Fibroblast of pulmonary artery (primary cell): ENCODE measurements around the gene HDX.

Experiments used
- DNase-seq: peaks from one replicate; pipeline ENCODE4 v3.0.0-alpha.2; 2010; ENCODE audit warnings: low read depth
- H3K4me3 ChIP-seq: replicated peaks from 2 replicates; pipeline ENCODE4 v1.5.1; 2011; ENCODE audit warnings: low read depth, mild to moderate bottlenecking, control low read depth, low read length, moderate library complexity
- CTCF ChIP-seq: IDR thresholded peaks from 2 replicates; pipeline ENCODE4 v1.5.1; 2011; ENCODE audit warnings: mild to moderate bottlenecking, control low read depth, low read length, inconsistent platforms; ENCODE audit errors: missing control alignments

HDX gene

DNA sequence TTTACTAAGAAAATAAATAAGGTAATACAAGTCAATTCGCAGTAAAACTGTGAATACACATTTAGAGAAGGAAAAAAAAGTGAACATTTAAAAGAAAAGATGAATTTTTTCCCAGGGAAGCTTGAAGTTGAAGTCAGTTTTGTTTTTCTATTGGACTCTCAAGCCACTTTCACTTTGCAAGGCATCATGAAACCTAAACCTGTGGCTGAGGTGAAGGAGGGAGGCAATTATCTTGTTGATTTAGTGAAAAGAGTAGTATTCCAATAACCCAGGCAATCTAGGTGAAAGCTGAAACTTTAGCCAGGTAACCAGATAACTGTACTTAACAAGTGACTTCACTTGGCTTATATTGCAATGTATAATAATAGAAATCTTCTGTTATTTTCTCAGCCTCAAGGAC lies 138.6 kb downstream of the HDX start:
- peak; percentile 1 for DNase-seq
- no peak for TF ChIP-seq CTCF
- H3K4me3 ChIP-seq = peak overlapping the region; percentile 19

DNA sequence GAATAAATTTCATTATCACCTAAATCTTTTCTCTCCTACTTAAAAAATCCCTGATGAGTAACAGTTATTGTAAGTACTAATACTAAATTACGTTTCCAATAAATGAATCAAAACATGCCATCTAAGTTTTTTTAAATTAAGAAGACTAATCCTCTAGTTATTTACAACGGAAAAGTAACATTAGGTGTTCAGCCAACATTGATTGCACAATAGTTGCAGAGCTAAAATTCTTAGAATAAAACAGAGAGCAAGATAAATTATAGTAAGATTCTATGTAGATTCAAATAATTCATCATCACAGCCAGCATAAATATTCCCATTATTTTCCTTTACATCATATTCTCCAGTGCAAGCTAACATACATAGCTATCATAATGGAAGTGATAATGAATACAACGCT lies 139.2 kb downstream of the HDX start:
- no peak for TF ChIP-seq CTCF
- H3K4me3 ChIP-seq = no peak overlapping the region
- DNase-seq = peak; percentile 26

DNA sequence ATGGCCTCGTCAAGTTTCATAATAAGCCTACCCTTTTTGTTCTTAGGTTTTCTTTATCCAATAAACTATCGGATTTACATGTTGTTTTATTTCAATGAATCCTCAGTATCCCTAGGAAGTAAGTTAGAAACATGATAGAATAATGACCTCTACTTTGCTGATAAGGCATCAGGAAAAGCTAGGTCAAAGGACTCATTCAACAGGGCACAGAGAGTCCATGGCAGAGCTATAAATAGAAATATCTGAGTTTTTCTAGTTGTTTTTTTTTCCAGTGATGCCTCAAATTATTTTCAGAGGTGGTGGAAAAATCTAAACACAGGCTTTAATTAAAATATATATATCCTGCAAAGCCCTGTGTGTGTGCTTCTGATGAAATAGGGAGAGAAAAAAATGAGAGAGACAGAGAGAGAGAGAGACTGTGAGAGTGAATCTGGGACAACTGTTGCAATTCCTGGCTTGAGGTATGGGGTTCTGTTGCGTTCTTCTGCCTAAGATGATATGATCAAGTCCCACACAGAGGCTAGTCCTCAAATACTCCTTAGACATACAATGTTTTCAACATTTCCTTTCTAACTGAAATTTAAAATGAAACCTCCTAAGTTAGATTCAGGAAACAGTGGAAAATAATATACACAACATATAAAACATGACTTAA lies 139.9 kb downstream of the HDX start:
- no peak for TF ChIP-seq CTCF
- no peak overlapping the region for H3K4me3 ChIP-seq
- peak; percentile 40 for DNase-seq

DNA sequence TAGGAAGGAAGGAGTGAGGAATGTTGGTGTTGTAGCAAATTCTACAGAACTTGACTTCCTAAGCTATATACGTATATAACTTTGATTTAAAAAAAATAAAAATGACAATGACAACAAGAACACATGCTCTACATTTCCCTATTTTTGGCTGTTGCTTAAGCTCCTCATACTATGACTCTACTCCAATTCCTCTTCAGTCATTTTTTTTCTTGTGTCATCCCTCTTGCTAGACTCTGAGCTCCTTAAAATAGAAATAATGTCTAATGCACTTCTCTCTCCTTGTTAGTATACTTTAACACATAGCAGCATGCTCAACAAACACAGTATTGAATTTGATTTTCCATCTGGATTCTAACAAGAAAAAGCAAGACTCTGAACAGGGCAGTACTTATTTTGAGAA lies 144.0 kb downstream of the HDX start:
- H3K4me3 ChIP-seq = no peak overlapping the region
- no peak for DNase-seq
- no peak for TF ChIP-seq CTCF

DNA sequence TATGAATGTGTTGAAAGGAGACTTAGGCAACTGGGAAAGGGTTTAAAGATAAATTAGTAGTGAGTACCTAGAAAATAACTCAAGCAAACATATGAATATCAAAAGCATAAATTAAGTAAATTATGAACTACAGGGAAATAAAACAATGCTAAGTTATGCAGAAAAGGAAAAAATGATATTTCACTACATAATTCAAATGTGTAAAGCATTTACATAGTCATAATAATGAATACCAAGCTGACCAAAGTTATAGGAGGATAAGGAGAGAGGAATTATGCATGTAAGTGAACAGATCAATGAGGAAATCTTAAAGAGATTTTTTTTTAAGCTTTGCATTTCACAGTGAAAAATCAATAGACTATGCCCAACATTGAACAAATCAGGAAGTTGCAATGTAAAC lies 145.0 kb downstream of the HDX start:
- TF ChIP-seq CTCF = no peak
- H3K4me3 ChIP-seq = no peak overlapping the region
- no peak for DNase-seq

GRCh38 chrX:84340968-84341367 lies 161.3 kb downstream of the HDX start:
- no peak overlapping the region for H3K4me3 ChIP-seq
- TF ChIP-seq CTCF = no peak
- DNase-seq = no peak
